Neuron (in vitro differentiated cells): Measurements from ENCODE around the gene PDE10A.
"Not testable (repeated sequence)": the region's sequence is repeated elsewhere in the genome, so short reads cannot be mapped to it uniquely, and the experiment has no call there.

Experiments
- H2AFZ ChIP-seq: one replicate; pipeline ENCODE4 v1.6.1; 2013; ENCODE audit warnings: low read depth, mild to moderate bottlenecking, inconsistent platforms, low read length, moderate library complexity
- H3K27me3 ChIP-seq: one replicate; pipeline ENCODE4 v1.6.1; 2013; ENCODE audit warnings: low read length; ENCODE audit not compliant: insufficient read depth
- H3K36me3 ChIP-seq: one replicate; pipeline ENCODE4 v1.6.1; 2013; ENCODE audit warnings: low read length; ENCODE audit not compliant: insufficient read depth
- H3K4me1 ChIP-seq: one replicate; pipeline ENCODE4 v1.6.1; 2013; ENCODE audit warnings: low read length; ENCODE audit not compliant: insufficient read depth
- H3K4me3 ChIP-seq: 2 replicates; pipeline ENCODE4 v1.5.1; 2013; ENCODE audit warnings: mild to moderate bottlenecking, low read length, moderate library complexity
- H3K9me3 ChIP-seq: one replicate; pipeline ENCODE4 v1.6.1; 2013; ENCODE audit warnings: low read length

Gene PDE10A

DNA sequence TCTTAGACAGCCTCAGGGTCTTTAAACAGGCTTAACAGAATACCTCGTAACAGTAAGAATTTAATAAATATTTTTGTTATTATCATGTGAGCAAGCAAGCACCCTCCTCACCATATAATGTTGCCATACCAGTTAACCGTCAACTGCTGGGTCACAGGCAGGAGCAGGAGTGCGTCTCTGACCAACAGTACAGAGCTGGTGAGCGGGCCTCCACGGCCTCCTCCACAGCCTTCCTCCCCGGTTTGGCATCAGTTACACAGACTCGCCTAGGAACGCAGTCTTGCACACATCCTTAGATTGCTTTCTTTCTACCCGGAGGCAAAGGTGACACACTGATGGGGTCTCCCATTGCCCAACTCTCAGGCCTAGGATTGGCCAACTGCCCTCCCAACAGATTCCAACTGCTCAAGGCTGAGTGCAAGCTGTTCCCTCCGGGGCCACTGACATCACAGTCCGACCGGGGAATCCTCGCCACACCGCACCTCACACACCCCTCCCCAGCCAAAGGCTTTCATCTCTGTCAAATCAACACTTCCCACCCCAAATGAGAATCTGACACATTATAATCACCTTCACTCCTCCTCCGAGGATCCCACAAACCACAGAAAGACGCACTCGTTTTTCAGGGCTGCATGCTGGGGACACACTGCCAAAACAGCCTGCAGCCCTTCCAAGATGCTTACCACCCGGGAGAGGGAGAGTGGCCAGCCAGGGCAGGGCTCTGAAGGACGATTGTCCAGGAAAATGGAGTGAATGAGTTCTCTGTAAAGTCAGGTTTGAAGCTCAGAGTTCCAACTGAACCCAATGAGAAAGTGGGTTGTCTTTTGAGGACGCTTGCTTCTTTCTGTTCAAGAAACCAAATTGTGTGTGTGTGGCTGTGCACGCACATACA lies 63.2 kb downstream of the PDE10A start:
- H2AFZ ChIP-seq, result no peak overlapping the region
- no peak overlapping the region for H3K4me3 ChIP-seq
- H3K27me3 ChIP-seq, result no peaks in the 10 kb centered on the region
- peaks cover 3% of the 10 kb centered on the region for H3K9me3 ChIP-seq
- no peaks in the 10 kb centered on the region for H3K36me3 ChIP-seq
- H3K4me1 ChIP-seq, result peaks cover 10% of the 10 kb centered on the region

DNA sequence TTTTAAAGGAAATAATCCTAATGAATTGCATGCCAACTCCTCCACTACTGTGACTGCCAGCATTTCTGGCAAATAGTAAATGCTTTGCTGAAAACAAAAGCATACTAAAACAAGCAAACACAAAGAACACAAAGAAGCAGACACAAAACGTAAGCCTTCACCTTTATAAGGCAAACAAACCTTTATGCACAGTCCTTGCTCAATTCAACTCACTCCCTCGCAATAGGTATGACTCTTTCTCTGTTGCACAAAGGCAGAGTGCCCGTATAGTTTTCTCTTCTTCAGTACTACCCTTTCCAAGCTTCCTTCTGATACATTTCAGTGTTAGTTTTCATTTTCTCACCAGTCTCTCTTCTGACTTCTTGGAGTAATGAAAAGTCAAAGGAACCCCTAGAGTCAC lies 63.9 kb downstream of the PDE10A start:
- no peaks in the 10 kb centered on the region for H3K27me3 ChIP-seq
- no peaks in the 10 kb centered on the region for H3K36me3 ChIP-seq
- H2AFZ ChIP-seq, result no peak overlapping the region
- H3K4me3 ChIP-seq, result no peak overlapping the region
- peaks cover 2% of the 10 kb centered on the region for H3K9me3 ChIP-seq
- peaks cover 10% of the 10 kb centered on the region for H3K4me1 ChIP-seq

DNA sequence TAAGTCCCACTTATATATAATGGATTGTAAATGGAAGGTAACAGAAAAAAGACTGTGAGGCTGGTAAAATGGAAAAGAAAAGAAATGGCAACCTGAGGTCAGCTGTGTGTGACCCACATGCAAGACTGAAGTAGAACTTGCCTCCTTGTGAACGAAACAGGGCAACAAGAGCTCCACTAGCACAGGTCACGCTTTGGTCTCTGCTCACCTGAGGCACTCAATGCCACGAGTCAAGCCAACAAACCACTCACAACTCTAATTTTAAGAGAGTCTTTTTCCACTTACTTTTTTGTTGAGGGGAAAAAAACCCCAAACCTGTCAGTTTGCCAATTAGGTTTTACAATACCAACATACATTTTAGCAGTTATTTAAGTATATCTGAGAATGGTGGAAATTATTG lies 65.2 kb downstream of the PDE10A start:
- no peaks in the 10 kb centered on the region for H3K27me3 ChIP-seq

DNA sequence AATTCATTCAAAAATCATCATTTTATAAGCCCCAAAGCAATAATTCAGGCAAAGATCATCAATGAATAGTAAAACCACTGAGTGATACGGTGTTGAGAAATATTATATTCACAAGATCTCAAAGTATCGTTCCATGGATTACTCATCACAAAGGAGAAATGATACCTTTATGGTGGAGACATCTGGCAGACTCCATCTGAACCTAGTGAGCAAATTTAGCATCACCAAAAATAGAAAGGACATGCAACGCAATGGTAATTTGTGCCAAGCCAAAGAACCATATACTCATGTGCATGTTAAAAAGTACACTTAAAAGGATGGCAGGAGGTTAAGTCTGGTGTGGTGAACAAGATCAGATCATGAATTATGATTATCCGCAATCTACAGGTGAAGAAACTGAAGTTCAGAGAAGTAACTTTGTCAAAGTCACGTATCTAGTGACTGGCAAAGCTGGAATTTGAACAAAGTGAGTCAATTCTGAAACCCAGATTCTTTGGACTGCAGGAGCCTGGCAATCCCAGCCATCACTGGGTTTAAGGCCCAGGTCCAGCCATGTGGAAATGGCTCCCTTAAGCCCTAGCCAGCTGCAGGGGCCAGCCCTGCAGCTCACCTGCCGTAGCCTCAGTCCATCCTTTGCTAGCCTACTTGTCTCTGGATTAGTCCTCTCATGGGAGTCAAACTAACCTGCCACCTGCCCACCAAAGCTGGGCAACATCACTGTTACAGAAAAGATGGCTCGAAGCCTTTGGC lies 68.3 kb downstream of the PDE10A start:
- Histone ChIP-seq H3K4me1 (peaks cover 4% of the 10 kb centered on the region), H2AFZ (no peak overlapping the region), H3K4me3 (no peak overlapping the region)

More for the DNA sequence above, 65.2 kb downstream of the PDE10A start:
- H3K4me1 ChIP-seq, result peaks cover 10% of the 10 kb centered on the region
- H2AFZ ChIP-seq, result no peak overlapping the region
- H3K36me3 ChIP-seq, result no peaks in the 10 kb centered on the region
- no peak overlapping the region for H3K4me3 ChIP-seq
- peaks cover 2% of the 10 kb centered on the region for H3K9me3 ChIP-seq

DNA sequence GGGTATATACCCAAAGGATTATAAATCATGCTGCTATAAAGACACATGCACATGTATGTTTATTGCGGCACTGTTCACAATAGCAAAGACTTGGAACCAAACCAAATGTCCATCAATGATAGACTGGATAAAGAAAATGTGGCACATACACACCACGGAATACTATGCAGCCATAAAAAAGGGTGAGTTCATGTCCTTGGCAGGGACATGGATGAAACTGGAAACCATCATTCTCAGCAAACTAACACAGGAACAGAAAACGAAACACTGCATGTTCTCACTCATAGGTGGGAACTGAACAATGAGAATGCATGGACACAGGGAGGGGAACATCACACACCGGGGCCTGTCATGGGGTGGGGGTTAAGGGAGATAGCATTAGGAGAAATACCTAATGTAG lies 70.1 kb downstream of the PDE10A start:
- H2AFZ ChIP-seq, H3K4me3 ChIP-seq, H3K27me3 ChIP-seq, H3K4me1 ChIP-seq, H3K9me3 ChIP-seq, H3K36me3 ChIP-seq: not testable (repeated sequence)

More for the DNA sequence above, 68.3 kb downstream of the PDE10A start:
- Histone ChIP-seq H3K27me3 (no peaks in the 10 kb centered on the region), H3K36me3 (no peaks in the 10 kb centered on the region), H3K9me3 (no peaks in the 10 kb centered on the region)

DNA sequence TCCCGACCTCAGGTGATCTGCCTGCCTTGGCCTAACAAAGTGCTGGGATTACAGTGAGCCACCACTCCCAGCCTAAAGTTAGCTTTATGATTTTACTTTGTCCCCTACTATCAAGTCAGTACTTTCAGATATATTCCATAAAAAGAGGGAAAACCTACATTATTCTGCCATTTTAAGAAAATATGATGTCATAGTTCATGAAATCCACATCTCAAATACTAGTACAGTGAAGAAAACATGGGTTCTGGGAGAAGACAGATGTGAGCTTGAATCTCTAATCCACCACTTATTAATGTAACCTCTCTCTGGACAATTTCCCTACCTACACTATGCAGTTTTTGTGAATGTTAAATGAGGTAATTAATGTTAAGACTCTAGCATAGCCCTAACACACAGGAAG lies 74.5 kb downstream of the PDE10A start:
- peaks cover 7% of the 10 kb centered on the region for H3K9me3 ChIP-seq
- H3K4me3 ChIP-seq, result no peak overlapping the region
- H3K27me3 ChIP-seq, result no peaks in the 10 kb centered on the region
- peaks cover 3% of the 10 kb centered on the region for H3K36me3 ChIP-seq
- H3K4me1 ChIP-seq, result no peaks in the 10 kb centered on the region
- H2AFZ ChIP-seq, result no peak overlapping the region

DNA sequence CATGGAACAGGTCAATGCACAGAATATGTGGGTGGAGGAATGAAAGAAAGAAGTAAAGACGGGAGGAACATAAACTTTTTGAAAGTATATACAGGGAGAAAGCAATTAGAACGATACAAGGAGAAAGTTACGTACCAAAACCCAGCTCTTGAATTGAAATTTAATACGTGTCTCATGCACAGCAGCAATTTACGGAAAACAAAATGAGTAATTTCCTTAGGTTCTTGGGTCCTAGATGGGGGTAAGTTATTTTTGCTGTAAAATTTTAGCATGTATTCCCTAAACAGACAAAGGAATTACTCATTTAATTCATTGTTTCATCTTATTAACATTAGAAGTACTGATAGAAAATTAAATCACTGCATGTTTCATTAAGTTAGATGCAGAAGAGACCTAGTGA lies 75.8 kb downstream of the PDE10A start:
- H3K36me3 ChIP-seq, result peaks cover 3% of the 10 kb centered on the region

DNA sequence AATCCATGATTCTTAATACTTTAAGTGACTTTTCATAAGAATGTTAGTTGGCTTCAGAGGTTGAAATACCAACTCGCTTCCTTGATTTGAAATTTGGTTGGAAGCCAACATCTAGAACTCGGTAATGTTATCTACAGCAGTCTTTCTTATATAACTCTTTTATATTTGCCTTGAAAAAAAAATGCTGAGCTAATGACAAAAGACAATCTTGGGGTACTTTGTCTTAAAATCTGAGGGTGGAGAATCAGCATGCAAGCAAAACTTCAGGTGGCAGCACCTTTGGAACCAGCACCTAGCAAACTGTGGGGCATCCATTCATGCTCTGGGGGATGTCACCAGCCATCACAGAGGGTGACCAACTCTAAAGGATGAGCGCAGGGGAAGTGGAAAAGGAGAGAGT lies 76.3 kb downstream of the PDE10A start:
- Histone ChIP-seq H3K4me1 (no peaks in the 10 kb centered on the region), H2AFZ (no peak overlapping the region), H3K27me3 (no peaks in the 10 kb centered on the region), H3K4me3 (no peak overlapping the region), H3K36me3 (peaks cover 3% of the 10 kb centered on the region), H3K9me3 (peaks cover 7% of the 10 kb centered on the region)

More for the DNA sequence above, 75.8 kb downstream of the PDE10A start:
- Histone ChIP-seq H2AFZ (no peak overlapping the region), H3K4me1 (no peaks in the 10 kb centered on the region), H3K4me3 (no peak overlapping the region), H3K9me3 (peaks cover 7% of the 10 kb centered on the region), H3K27me3 (no peaks in the 10 kb centered on the region)

DNA sequence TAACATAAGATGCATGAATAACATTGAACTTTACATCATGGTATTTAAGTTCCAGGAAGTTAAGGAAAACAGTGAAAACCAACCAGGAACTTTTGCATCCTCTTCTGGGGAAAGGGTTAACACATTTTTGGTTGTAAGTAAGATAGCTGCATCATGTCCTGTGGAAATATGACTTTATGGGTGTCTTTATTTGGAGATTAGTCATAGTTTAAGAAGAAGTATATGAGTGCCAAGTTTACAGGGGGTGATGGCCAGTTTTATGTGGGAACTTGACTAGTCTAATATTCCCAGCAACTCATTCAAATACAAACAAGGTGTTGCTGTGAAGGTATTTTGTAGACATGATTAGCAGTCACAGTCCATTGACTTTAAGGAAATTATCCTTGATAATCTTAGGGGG lies 78.0 kb downstream of the PDE10A start:
- Histone ChIP-seq H3K4me3 (no peak overlapping the region), H3K4me1 (no peaks in the 10 kb centered on the region), H3K27me3 (no peaks in the 10 kb centered on the region), H2AFZ (no peak overlapping the region), H3K9me3 (peaks cover 7% of the 10 kb centered on the region), H3K36me3 (peaks cover 3% of the 10 kb centered on the region)

DNA sequence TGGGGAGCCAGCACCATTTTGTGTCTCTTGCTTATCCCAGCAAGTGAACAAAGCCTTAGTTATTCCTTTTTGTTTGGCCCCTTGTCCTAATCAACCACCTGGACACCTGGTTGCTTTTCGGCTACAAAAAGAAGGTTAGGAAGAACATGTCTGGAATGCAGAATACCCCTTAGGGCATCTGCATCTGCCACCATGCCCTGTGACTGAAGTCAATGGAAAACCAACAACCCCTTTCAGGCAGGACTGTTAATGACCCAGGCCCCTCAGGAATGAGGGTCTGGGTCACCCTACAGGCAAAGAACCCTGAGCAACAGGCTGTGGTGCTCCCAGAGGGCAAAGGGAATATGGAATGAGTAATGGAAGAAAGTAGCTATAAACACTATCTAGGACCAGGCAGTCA lies 78.5 kb downstream of the PDE10A start:
- Histone ChIP-seq H3K4me1 (no peaks in the 10 kb centered on the region), H3K27me3 (no peaks in the 10 kb centered on the region), H3K4me3 (no peak overlapping the region), H3K36me3 (peaks cover 3% of the 10 kb centered on the region), H3K9me3 (peaks cover 7% of the 10 kb centered on the region), H2AFZ (no peak overlapping the region)

DNA sequence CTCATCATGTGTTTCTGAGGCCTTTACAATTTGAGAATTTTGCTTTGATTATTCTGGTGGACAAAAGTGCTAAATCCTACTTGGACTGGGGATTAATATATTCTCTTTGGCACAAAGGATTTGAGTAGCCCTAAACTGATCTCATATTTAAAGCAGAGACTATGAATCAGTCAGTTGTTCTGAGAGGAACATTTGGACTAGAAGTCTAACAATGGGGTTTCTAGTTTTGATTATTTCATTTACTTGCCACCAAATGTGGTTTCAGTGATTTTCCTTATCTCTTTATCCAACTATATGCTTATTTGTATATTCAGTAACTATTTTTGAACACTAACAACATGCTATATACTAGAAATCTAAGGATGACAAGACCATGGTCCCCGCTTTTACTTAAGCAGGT lies 81.4 kb downstream of the PDE10A start:
- H3K27me3 ChIP-seq, result no peaks in the 10 kb centered on the region
- H3K9me3 ChIP-seq, result peaks cover 8% of the 10 kb centered on the region
- H3K36me3 ChIP-seq, result no peaks in the 10 kb centered on the region
- no peak overlapping the region for H3K4me3 ChIP-seq
- no peak overlapping the region for H2AFZ ChIP-seq
- no peaks in the 10 kb centered on the region for H3K4me1 ChIP-seq

DNA sequence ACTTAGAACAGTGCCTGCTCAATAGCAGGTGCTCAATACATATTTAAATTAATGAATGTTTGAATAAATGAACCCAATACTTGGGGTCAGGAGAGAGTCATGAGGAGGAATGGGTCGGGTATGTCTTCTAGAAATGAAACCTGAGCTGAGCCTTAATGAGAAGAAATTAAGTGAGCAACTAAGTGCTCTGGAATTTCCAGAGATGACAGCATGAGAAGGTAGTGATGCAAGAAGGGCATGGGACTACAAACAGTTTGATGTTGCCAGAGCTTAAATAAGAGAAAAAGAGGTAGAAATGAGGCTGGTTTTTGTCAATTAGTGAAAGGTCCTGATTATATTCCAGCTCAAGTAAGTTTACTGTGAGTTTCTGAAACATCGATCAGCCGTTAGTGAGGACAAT lies 82.9 kb downstream of the PDE10A start:
- Histone ChIP-seq H3K4me3 (no peak overlapping the region), H3K9me3 (peaks cover 4% of the 10 kb centered on the region), H3K27me3 (no peaks in the 10 kb centered on the region), H3K36me3 (no peaks in the 10 kb centered on the region), H2AFZ (no peak overlapping the region), H3K4me1 (peaks cover 4% of the 10 kb centered on the region)

DNA sequence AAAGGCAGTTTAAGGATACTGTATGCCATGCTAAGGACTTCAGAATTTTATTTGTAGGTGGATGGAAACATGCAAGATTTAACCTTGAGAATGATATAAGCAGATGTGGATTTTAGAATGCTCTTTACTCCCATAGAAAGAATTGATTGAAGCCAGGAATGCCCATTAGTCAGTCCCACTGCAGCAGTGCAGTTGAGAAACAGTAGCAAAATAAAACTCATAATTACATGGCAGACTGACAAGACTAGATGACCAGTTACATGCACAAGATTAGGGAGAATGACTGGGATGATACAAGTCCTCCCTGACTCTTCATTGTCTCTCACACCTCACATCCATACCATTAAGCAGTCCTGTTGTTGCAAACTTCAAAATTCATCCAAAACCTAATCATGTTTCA lies 83.9 kb downstream of the PDE10A start:
- peaks cover 9% of the 10 kb centered on the region for H3K4me1 ChIP-seq
- no peaks in the 10 kb centered on the region for H3K36me3 ChIP-seq
- H3K27me3 ChIP-seq, result no peaks in the 10 kb centered on the region
- no peak overlapping the region for H2AFZ ChIP-seq
- no peak overlapping the region for H3K4me3 ChIP-seq
- peaks cover 4% of the 10 kb centered on the region for H3K9me3 ChIP-seq
